ENCODE data around the gene RPS15.
"Not testable (repeated sequence)": the region's sequence is repeated elsewhere in the genome, so short reads cannot be mapped to it uniquely, and the experiment has no call there.

Gene RPS15

GRCh38 chr19:1417681-1418495 is 20.3 kb upstream of the RPS15 start:
- no peak for DNase-seq (ENCODE audit: insufficient read length, low spot score)
- no peak for FAIRE-seq

GRCh38 chr19:1418496-1418775 is 19.8 kb upstream of the RPS15 start:
- DNase-seq (ENCODE audit: insufficient read length, low spot score) (no peak), FAIRE-seq (no peak)

DNA sequence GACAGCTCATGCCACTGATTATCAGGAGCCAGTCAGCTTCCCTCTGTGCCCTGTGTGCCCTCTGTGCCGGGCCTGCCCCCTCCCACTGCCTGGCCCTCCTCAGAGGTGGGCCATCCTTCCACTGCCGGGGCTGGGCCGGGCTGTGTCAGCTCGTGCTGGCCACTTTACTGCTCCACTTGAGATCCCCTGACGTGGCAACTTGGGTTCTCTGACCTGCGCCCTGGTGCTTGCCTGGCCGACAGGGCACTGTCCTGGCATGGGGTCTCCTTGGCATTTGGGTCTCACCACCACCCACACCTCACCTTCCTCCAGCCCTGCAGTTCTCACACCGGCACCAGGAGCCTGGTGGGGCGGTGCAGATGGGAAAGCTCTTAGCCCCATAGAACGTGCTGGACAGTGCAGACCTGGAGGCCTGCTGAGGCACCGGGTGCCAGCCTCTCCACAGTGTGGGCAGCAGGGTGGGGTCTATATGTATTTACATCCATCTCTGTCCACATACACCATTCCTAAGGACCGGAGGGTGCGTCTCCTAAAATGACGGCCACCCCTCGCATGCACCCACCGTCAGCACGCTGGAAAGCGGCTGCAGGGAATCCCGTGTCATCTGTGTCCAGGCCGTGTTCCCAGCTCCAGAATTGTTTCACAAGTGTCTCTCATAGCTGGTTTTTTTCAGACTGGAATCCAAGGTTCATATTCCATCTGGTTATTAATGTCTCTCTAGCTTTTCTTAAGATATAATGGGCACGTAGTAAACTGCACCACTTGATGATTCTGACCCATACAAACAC is 19.1 kb upstream of the RPS15 start:
- no peak for FAIRE-seq

DNA sequence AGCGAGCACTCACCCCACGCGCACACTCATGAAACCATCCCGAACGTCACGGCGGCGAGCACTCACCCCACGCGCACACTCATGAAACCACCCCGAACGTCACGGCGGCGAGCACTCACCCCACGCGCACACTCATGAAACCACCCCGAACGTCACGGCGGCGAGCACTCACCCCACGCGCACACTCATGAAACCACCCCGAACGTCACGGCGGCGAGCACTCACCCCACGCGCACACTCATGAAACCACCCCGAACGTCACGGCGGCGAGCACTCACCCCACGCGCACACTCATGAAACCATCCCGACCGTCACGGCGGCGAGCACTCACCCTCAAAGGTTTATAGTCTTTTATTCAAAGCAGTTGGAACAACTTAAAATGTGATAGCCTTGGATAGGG is 18.1 kb upstream of the RPS15 start:
- DNase-seq (ENCODE audit: insufficient read length, low spot score); FAIRE-seq: not testable (repeated sequence)

More for the DNA sequence above, 19.1 kb upstream of the RPS15 start:
- DNase-seq (ENCODE audit: insufficient read length, low spot score) = no peak

- FAIRE-seq = no peak
These were observed 17.6 kb upstream of the RPS15 start for GRCh38 chr19:1420590-1420989.

GRCh38 chr19:1421218-1421957 is 16.8 kb upstream of the RPS15 start:
- FAIRE-seq = no peak

More at GRCh38 chr19:1420590-1420989, 17.6 kb upstream of the RPS15 start:
- DNase-seq (ENCODE audit: insufficient read length, low spot score) = no peak

DNA sequence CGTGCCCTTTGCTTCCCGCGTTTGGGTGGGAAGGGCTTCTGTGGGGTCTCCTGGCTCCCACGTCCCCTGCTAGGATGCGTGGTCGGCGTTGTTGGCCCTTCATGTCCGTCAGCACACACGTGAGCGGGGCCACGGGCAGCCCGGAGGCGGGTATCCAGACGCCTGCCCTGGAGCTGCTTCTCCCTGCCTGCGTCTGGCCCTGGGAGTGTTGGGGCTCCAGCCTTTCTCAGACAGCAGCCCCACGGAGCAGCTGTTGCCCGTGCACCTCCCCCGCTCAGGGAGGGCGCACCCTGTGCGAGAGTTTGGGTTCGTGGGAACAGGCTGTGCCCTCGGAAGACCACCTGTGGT is 16.3 kb upstream of the RPS15 start:
- DNase-seq (ENCODE audit: insufficient read length, low spot score) (no peak), FAIRE-seq (no peak)

More at GRCh38 chr19:1421218-1421957, 16.8 kb upstream of the RPS15 start:
- DNase-seq (ENCODE audit: insufficient read length, low spot score) = no peak

GRCh38 chr19:1422360-1422759 is 15.8 kb upstream of the RPS15 start:
- DNase-seq (ENCODE audit: insufficient read length, low spot score) (no peak), FAIRE-seq (peak; percentile 18)

- no peak for DNase-seq (ENCODE audit: insufficient read length, low spot score)
- no peak for FAIRE-seq
These were observed 15.3 kb upstream of the RPS15 start for GRCh38 chr19:1422943-1423342.

DNA sequence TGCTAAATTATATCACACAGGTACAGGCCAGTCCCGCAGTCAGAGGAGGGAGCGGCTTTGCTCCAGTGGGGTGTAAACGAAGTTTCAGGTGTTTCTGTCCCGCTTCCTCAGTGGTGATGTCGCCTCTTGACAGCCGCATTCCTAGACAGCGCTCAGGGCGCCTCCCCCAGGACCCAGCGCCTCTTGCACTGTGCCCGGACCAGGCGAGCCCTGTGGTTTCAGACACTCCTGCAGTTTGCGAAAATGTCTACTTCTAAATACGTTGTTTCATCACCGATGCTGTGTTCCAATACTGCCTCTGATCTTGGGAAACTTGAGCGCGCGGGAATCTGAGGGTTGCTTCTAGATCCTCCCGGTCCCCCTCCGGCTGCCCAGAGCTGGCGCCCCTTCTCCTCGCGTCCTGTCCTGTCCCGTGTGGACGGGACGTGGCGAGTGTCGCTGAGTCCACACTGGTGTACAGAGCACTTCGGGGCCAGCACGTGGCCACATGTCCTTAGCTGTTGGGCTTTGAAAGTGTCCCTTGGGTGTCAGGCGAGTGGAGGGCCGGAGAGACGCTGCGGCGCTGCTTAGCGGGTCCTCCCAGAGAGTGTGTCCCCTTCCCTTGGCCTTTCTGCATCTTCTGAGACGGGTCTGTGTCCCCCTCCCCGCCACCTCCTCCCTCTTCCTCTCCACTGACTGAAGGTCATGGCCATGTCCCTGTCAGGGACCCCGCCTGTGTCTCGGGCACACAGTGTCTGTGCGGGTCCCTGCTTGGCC is 14.6 kb upstream of the RPS15 start:
- DNase-seq (ENCODE audit: insufficient read length, low spot score) (no peak), FAIRE-seq (no peak)

GRCh38 chr19:1424192-1424955 is 13.8 kb upstream of the RPS15 start:
- DNase-seq (ENCODE audit: insufficient read length, low spot score) = no peak
- no peak for FAIRE-seq

DNA sequence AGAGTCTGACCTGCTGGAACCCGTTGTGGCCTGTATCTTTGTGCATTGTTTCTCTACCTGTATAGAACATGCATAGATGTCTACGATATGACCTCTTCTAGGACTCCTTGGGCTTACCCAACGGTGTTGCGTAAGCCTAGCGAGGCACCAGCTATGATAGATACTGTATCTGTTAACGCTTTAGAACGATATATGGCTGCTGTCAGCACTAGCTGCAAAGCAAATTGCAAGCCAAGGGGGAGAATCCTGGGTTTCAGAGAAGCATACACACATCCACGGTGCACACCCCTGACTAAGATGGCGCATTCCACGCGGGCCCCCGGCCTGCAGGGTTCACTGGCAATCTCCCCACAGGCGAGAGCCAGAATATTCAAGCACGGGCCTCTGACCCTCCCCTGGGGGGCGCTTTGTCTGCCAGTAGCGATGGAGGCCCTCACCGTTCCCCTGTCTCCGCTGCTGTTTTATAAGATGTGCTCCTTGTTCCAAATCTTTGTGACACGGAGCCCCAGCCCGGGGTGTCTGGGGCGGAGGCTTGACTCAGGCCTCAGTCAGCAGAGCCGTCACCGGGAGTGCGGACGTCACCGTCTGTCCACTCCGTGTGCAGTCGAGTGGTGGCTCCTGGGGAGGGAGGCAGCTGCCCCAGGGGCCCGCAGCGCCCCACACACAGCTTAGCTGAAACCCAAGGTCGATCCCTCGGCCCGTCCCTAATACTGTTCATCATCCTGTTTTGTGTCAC is 12.9 kb upstream of the RPS15 start:
- FAIRE-seq = no peak
- no peak for DNase-seq (ENCODE audit: insufficient read length, low spot score)

- no peak for DNase-seq (ENCODE audit: insufficient read length, low spot score)
- FAIRE-seq = no peak
These were observed 12.3 kb upstream of the RPS15 start for GRCh38 chr19:1425902-1426301.

GRCh38 chr19:1426736-1427135 is 11.5 kb upstream of the RPS15 start:
- FAIRE-seq (no peak), DNase-seq (ENCODE audit: insufficient read length, low spot score) (no peak)

GRCh38 chr19:1427221-1427920 is 10.8 kb upstream of the RPS15 start:
- FAIRE-seq = no peak
- DNase-seq (ENCODE audit: insufficient read length, low spot score) = no peak

GRCh38 chr19:1428738-1429391 is 9.3 kb upstream of the RPS15 start:
- FAIRE-seq = no peak
- DNase-seq (ENCODE audit: insufficient read length, low spot score) = no peak

- DNase-seq (ENCODE audit: insufficient read length, low spot score) = no peak
- FAIRE-seq = no peak
These were observed 8.4 kb upstream of the RPS15 start for GRCh38 chr19:1429750-1430149.

DNA sequence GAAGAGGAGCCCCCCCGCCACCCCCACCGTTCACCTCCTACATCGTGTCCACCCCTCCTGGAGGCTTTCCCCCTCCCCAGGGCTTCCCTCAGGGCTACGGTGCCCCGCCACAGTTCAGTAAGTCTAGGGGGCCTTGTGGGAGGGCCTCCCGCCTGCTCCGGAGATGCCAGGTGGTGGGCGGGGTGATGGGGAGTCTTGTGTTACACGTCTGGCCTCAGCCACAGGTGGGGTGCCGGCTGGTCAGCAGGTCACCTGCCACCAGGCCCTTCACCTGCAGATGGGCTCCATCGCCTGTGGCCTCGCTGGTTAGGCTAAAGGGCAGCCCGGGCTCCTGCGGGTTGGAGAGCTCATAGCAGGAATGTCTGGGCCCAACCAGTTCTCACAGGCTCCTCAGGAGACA is 8.0 kb upstream of the RPS15 start:
- DNase-seq (ENCODE audit: insufficient read length, low spot score) = no peak
- no peak for FAIRE-seq
